ENCODE results near the gene GALNT17.

The GALNT17 gene

DNA sequence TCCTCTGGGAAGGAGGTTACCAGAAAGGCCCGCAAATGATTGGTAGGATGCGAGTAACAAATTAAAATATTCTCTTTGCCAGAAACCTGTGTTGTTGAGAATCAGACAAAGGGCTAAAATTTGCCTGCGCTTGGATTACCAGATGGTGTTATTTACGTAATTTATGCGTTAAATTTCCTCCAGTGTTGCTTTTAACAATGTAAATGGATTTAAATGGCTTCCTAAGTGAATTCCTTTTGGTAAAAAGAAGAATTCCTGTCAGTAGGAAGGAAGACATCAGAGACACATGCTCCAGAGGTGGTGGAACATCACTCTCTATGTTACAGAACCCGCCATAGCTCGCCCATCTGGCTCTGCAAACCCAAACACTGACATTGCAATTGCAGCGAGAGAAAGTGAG, 520.6 kb downstream of the GALNT17 start:
- TF ChIP-seq, protein P1, sequence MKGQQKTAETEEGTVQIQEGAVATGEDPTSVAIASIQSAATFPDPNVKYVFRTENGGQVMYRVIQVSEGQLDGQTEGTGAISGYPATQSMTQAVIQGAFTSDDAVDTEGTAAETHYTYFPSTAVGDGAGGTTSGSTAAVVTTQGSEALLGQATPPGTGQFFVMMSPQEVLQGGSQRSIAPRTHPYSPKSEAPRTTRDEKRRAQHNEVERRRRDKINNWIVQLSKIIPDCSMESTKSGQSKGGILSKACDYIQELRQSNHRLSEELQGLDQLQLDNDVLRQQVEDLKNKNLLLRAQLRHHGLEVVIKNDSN (IDR thresholded peaks at IDR 0.05): no peak
- TF ChIP-seq EP300 (IDR thresholded peaks at IDR 0.05; ENCODE audit: borderline replicate concordance): no peak
- no peak for TF ChIP-seq CEBPB (IDR thresholded peaks at IDR 0.05)
- TF ChIP-seq TEAD4 (IDR thresholded peaks at IDR 0.05): no peak
- TF ChIP-seq, protein P2, sequence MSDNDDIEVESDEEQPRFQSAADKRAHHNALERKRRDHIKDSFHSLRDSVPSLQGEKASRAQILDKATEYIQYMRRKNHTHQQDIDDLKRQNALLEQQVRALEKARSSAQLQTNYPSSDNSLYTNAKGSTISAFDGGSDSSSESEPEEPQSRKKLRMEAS (IDR thresholded peaks at IDR 0.05): no peak
- no peak for TF ChIP-seq YY1 (IDR thresholded peaks at IDR 0.05; ENCODE audit: low read depth)
- no peak for TF ChIP-seq TAF1 (IDR thresholded peaks at IDR 0.05; ENCODE audit: low read depth)
- no peak for TF ChIP-seq FOXM1 (IDR thresholded peaks at IDR 0.05; ENCODE audit: borderline replicate concordance, low read depth)
- no peak for TF ChIP-seq NFIC (IDR thresholded peaks at IDR 0.05)
- no peak for TF ChIP-seq RAD21 (IDR thresholded peaks at IDR 0.05; ENCODE audit: low read depth)
- TF ChIP-seq EGR1 (IDR thresholded peaks at IDR 0.05): no peak
- TF ChIP-seq, protein P3, sequence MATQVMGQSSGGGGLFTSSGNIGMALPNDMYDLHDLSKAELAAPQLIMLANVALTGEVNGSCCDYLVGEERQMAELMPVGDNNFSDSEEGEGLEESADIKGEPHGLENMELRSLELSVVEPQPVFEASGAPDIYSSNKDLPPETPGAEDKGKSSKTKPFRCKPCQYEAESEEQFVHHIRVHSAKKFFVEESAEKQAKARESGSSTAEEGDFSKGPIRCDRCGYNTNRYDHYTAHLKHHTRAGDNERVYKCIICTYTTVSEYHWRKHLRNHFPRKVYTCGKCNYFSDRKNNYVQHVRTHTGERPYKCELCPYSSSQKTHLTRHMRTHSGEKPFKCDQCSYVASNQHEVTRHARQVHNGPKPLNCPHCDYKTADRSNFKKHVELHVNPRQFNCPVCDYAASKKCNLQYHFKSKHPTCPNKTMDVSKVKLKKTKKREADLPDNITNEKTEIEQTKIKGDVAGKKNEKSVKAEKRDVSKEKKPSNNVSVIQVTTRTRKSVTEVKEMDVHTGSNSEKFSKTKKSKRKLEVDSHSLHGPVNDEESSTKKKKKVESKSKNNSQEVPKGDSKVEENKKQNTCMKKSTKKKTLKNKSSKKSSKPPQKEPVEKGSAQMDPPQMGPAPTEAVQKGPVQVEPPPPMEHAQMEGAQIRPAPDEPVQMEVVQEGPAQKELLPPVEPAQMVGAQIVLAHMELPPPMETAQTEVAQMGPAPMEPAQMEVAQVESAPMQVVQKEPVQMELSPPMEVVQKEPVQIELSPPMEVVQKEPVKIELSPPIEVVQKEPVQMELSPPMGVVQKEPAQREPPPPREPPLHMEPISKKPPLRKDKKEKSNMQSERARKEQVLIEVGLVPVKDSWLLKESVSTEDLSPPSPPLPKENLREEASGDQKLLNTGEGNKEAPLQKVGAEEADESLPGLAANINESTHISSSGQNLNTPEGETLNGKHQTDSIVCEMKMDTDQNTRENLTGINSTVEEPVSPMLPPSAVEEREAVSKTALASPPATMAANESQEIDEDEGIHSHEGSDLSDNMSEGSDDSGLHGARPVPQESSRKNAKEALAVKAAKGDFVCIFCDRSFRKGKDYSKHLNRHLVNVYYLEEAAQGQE (IDR thresholded peaks at IDR 0.05; ENCODE audit: low read depth): no peak
- TF ChIP-seq TCF12 (IDR thresholded peaks at IDR 0.05; ENCODE audit: low read depth): no peak
- no peak for TF ChIP-seq CREB1 (IDR thresholded peaks at IDR 0.05; ENCODE audit: low read depth)

DNA sequence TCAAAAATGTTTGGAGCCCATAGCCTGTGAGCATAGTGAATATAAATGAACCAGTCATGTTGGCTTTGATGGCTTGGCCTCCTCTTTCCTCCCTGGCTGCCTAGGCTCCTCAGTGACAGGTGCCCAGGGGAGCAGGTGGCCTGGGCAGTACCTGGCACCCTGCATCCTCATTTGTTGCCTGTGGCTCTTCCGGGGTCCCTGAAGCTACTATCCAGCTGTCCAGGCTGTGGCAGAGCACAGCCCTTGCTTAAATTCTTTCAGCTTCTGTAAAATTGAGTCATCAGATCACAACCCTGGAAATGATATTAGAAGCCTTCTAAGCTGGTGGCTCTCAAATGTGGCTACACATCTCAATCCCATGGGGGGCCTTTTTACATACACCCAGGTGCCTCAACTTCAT, 525.4 kb downstream of the GALNT17 start:
- TF ChIP-seq RAD21 (IDR thresholded peaks at IDR 0.05; ENCODE audit: low read depth) (no peak), NFIC (IDR thresholded peaks at IDR 0.05) (no peak), FOXM1 (IDR thresholded peaks at IDR 0.05; ENCODE audit: borderline replicate concordance, low read depth) (no peak), TEAD4 (IDR thresholded peaks at IDR 0.05) (no peak), CREB1 (IDR thresholded peaks at IDR 0.05; ENCODE audit: low read depth) (no peak), CEBPB (IDR thresholded peaks at IDR 0.05) (no peak), EGR1 (IDR thresholded peaks at IDR 0.05) (no peak), TAF1 (IDR thresholded peaks at IDR 0.05; ENCODE audit: low read depth) (no peak)
- TF ChIP-seq, protein P2 (IDR thresholded peaks at IDR 0.05): no peak
- TF ChIP-seq, protein P3 (IDR thresholded peaks at IDR 0.05; ENCODE audit: low read depth): no peak

DNA sequence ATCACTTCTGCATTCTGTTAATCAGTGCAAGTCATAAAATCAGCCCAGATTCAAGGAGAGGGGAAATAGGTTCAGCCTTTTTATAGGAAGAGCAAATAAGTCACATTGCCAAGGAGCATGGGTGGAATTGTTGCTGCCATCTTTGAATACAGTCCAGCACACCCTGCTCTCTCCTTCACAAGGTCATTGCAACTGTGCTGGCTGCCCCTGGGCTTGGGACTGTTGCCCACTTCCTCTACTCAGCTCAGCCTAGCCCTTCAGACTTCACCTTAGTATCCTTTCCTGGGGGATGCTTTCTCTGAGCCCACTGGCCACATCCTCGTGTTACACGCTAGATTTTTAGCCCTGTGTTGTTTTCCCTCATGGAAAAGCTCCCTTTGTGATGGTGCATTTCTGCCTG, 527.7 kb downstream of the GALNT17 start:
- TF ChIP-seq TEAD4 (IDR thresholded peaks at IDR 0.05) (no peak), ZBTB7A (IDR thresholded peaks at IDR 0.05; ENCODE audit: low read depth) (no peak), NFIC (IDR thresholded peaks at IDR 0.05) (no peak), FOXM1 (IDR thresholded peaks at IDR 0.05; ENCODE audit: borderline replicate concordance, low read depth) (no peak), EP300 (IDR thresholded peaks at IDR 0.05; ENCODE audit: borderline replicate concordance) (no peak), EGR1 (IDR thresholded peaks at IDR 0.05) (no peak), TCF12 (IDR thresholded peaks at IDR 0.05; ENCODE audit: low read depth) (no peak), YY1 (IDR thresholded peaks at IDR 0.05; ENCODE audit: low read depth) (no peak), RAD21 (IDR thresholded peaks at IDR 0.05; ENCODE audit: low read depth) (no peak), CEBPB (IDR thresholded peaks at IDR 0.05) (no peak), CREB1 (IDR thresholded peaks at IDR 0.05; ENCODE audit: low read depth) (no peak), TAF1 (IDR thresholded peaks at IDR 0.05; ENCODE audit: low read depth) (no peak)
- TF ChIP-seq, protein P1 (IDR thresholded peaks at IDR 0.05): no peak
- TF ChIP-seq, protein P3 (IDR thresholded peaks at IDR 0.05; ENCODE audit: low read depth): no peak
- TF ChIP-seq, protein P2 (IDR thresholded peaks at IDR 0.05): no peak

DNA sequence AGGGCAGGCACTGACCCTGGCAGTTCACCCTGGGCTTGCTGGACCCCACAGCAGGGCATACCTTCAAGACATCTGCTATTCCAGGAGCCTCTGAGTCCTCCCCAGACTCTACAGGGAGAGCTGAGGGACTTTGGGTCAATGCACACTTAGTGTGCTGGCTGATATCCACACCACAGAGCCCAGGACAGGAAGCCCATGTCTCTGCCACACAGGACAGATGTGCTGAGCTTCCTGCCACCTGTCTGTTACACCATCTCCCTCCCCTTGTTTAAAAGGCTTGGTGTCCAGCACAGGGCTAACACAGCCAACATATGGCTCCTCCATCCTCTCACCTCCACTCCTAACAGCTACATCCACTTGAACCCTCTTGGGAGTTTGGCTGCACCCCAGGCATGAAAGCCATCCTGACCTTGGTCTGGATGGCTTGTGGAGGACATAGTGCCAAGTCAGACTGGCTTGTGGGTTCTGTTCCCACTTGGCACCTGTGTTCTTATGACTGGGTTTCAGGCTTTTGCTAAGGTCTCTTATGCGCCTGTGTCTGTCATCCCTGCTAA, 529.8 kb downstream of the GALNT17 start:
- TF ChIP-seq CEBPB (IDR thresholded peaks at IDR 0.05) (no peak), NFIC (IDR thresholded peaks at IDR 0.05) (no peak), TCF12 (IDR thresholded peaks at IDR 0.05; ENCODE audit: low read depth) (no peak), RAD21 (IDR thresholded peaks at IDR 0.05; ENCODE audit: low read depth) (no peak), CREB1 (IDR thresholded peaks at IDR 0.05; ENCODE audit: low read depth) (no peak), YY1 (IDR thresholded peaks at IDR 0.05; ENCODE audit: low read depth) (no peak), EGR1 (IDR thresholded peaks at IDR 0.05) (no peak), FOXM1 (IDR thresholded peaks at IDR 0.05; ENCODE audit: borderline replicate concordance, low read depth) (no peak), TAF1 (IDR thresholded peaks at IDR 0.05; ENCODE audit: low read depth) (no peak), ZBTB7A (IDR thresholded peaks at IDR 0.05; ENCODE audit: low read depth) (no peak), TEAD4 (IDR thresholded peaks at IDR 0.05) (no peak), EP300 (IDR thresholded peaks at IDR 0.05; ENCODE audit: borderline replicate concordance) (no peak)
- TF ChIP-seq, protein P2 (IDR thresholded peaks at IDR 0.05): no peak
- TF ChIP-seq, protein P3 (IDR thresholded peaks at IDR 0.05; ENCODE audit: low read depth): no peak
- TF ChIP-seq, protein P1 (IDR thresholded peaks at IDR 0.05): no peak
